HCT116 (cell line): ENCODE data around the gene SDK2. TPM values are rescaled to one million over a fixed set of nuclear protein-coding genes. Genes with fewer than 3 reads are reported as not detected.

ENCODE experiments used
- ATAC-seq: fragments of 200-7000 bp; cut with Tn5 transposase; 2 replicates; pipeline ENCODE4 v1.9.1; 2020; ENCODE audit warnings: mild to moderate bottlenecking, moderate library complexity
- BruUV-seq: library from RNA; stranded (reverse); fragments of 400-500 nt; replicated peaks from 2 replicates; lab custom pipeline; 2021; lab: Mats Ljungman, UMichigan
- CTCF ChIA-PET: fragments of 300-600 bp; sonication (Branson Sonifier 250); formaldehyde crosslinking; loops from one replicate; lab custom pipeline; 2021; ENCODE audit warnings: antibody characterized with exemption; lab: Charles Lee
- POLR2A ChIA-PET: fragments of 300-600, 350-600 bp; sonication (Branson Sonifier 250); formaldehyde crosslinking; loops from one replicate; lab custom pipeline; 2021; ENCODE audit warnings: antibody characterized with exemption; lab: Charles Lee
- RAD21 ChIA-PET, 2 experiments: fragments of 300-600 bp; sonication (Branson Sonifier 250); formaldehyde crosslinking; loops; one replicate each; lab custom pipeline; 2023; ENCODE audit warnings: low total read pairs in 2 of 2; ENCODE audit not compliant: uncharacterized antibody in 2 of 2, unreplicated experiment in 2 of 2, low non-redundant PET in 1 of 2; lab: Charles Lee
- DNase-seq: peaks from one replicate; pipeline ENCODE4 v3.0.0-alpha.2; 2010; ENCODE audit warnings: low read depth, low spot score
- H2AFZ ChIP-seq: fragments of 200-600 bp; shearing (Covaris generic), sonication (generic); 2 replicates; pipeline ENCODE4 v1.6.1; 2017; ENCODE audit warnings: low read depth, mixed run types, mixed read lengths, antibody characterized with exemption, low read length; ENCODE audit not compliant: poor library complexity, severe bottlenecking
- H3K27ac ChIP-seq: 2 replicates; pipeline ENCODE4 v1.5.1; 2012; ENCODE audit warnings: low read depth, low read length
- H3K27me3 ChIP-seq: fragments of 200-600 bp; sonication (generic); 2 replicates; pipeline ENCODE4 v1.6.1; 2016; ENCODE audit warnings: mixed run types, low read length, mixed read lengths; ENCODE audit not compliant: insufficient read depth
- H3K36me3 ChIP-seq, 2 experiments: fragments of 200-500 bp in 1 of 2; fragments of 200-600 bp in 1 of 2; sonication (Bioruptor generic) in 1 of 2; sonication (generic) in 1 of 2; 2 replicates each; pipeline versions ENCODE4 v1.5.1 to v1.6.1; 2014 to 2016; ENCODE audit warnings: low read length in 2 of 2, inconsistent platforms in 1 of 2, mixed read lengths in 1 of 2, mixed run types in 1 of 2; ENCODE audit not compliant: insufficient read depth in 2 of 2, control insufficient read depth in 1 of 2
- H3K4me1 ChIP-seq, 2 experiments: fragments of 200-600 bp in 1 of 2; sonication (generic) in 1 of 2; 2 replicates each; pipeline versions ENCODE4 v1.5.1 to v1.6.1; 2012 to 2017; ENCODE audit warnings: low read length in 2 of 2, inconsistent platforms in 1 of 2, mild to moderate bottlenecking in 1 of 2, mixed read lengths in 1 of 2, mixed run types in 1 of 2, moderate library complexity in 1 of 2; ENCODE audit not compliant: insufficient read depth in 2 of 2, control insufficient read depth in 1 of 2
- H3K4me2 ChIP-seq: fragments of 200-600 bp; sonication (generic); 2 replicates; pipeline ENCODE4 v1.6.1; 2017; ENCODE audit warnings: mixed run types, low read length, mixed read lengths
- H3K4me3 ChIP-seq, 2 experiments: fragments of 200-600 bp in 1 of 2; sonication (generic) in 1 of 2; replicated peaks in 1 of 2; 2 replicates each; pipeline ENCODE4 v1.5.1; 2011 to 2016; ENCODE audit warnings: low read length in 2 of 2, control low read depth in 1 of 2, low read depth in 1 of 2, mild to moderate bottlenecking in 1 of 2, mixed read lengths in 1 of 2, mixed run types in 1 of 2
- H3K79me2 ChIP-seq: fragments of 200-600 bp; sonication (generic); 2 replicates; pipeline ENCODE4 v1.6.1; 2017; ENCODE audit warnings: mild to moderate bottlenecking, mixed run types, low read length, moderate library complexity, mixed read lengths; ENCODE audit not compliant: insufficient read depth
- H3K9ac ChIP-seq: fragments of 200-600 bp; sonication (generic); 2 replicates; pipeline ENCODE4 v1.6.1; 2016; ENCODE audit warnings: low read length, mixed read lengths
- H3K9me2 ChIP-seq: fragments of 200-600 bp; sonication (generic), shearing (Covaris generic); 2 replicates; pipeline ENCODE4 v1.6.1; 2017; ENCODE audit warnings: mixed run types, mild to moderate bottlenecking, moderate library complexity; ENCODE audit not compliant: insufficient read depth
- H3K9me3 ChIP-seq, 2 experiments: fragments of 200-500 bp in 1 of 2; fragments of 200-600 bp in 1 of 2; sonication (Bioruptor generic) in 1 of 2; sonication (generic) in 1 of 2; 2 replicates each; pipeline ENCODE4 v1.6.1; 2014 to 2017; ENCODE audit warnings: low read length in 2 of 2, mixed read lengths in 2 of 2, inconsistent platforms in 1 of 2, low read depth in 1 of 2, mild to moderate bottlenecking in 1 of 2, mixed run types in 1 of 2, moderate library complexity in 1 of 2; ENCODE audit not compliant: control insufficient read depth in 1 of 2, insufficient read depth in 1 of 2
- H4K20me1 ChIP-seq: fragments of 200-600 bp; sonication (generic), shearing (Covaris generic); 2 replicates; pipeline ENCODE4 v1.6.1; 2017; ENCODE audit warnings: mixed run types, mild to moderate bottlenecking, moderate library complexity; ENCODE audit not compliant: insufficient read depth
- CBX3 ChIP-seq: IDR thresholded peaks from 2 replicates; pipeline ENCODE4 v1.6.1; 2012; ENCODE audit warnings: low read depth
- REST ChIP-seq: IDR thresholded peaks from 2 replicates; pipeline ENCODE4 v1.6.1; 2012; ENCODE audit warnings: low read depth
- intact Hi-C: fragments of 100-400 bp; cut with micrococcal nuclease; formaldehyde crosslinking; loops from 2 replicates; pipeline ENCODE4 v1.10.0; 2022
- total RNA-seq: library from RNA; stranded (reverse); gene quantifications from one replicate; pipeline ENCODE4 v1.2.1, GENCODE V29; 2021; ENCODE audit not compliant: unreplicated experiment

The SDK2 gene
- total RNA-seq, 1 experiment from 2014 or later: 0.10 TPM

GRCh38 chr17:73317513-73318426 is 326.5 kb downstream of the SDK2 start:
- Histone ChIP-seq H3K9ac (no peak overlapping the region), H3K9me2 (no peaks in the 10 kb centered on the region), H3K4me3 (no peak overlapping the region), H2AFZ (no peak overlapping the region), H3K36me3 (no peaks in the 10 kb centered on the region), H3K9me3 (no peaks in the 10 kb centered on the region), H4K20me1 (no peaks in the 10 kb centered on the region), H3K79me2 (no peaks in the 10 kb centered on the region), H3K27ac (no peak overlapping the region), H3K27me3 (no peaks in the 10 kb centered on the region), H3K4me1 (peaks cover under 1 to 10% of the 10 kb centered on the region in 2 experiments), H3K4me2 (no peak overlapping the region)
- CTCF ChIA-PET: interaction anchor here (2.1 kb wide), 1 partner anchor 52 kb away, joined by 6 read pairs; no protein-coding TSS in a partner anchor
- POLR2A ChIA-PET: no interaction called here
- BruUV-seq: no TSS peak
- DNase-seq (no peak), ATAC-seq (no peak)
- TF ChIP-seq REST (no peak), CBX3 (no peak)
- RAD21 ChIA-PET: no interaction called here
- intact Hi-C loops: no loop called here
